KOPT-K1 (cell line): Measurements from ENCODE around the gene PRR36.

Experiments
- H3K27ac ChIP-seq: fragments of 200-600 bp; sonication (generic); 2 replicates; pipeline ENCODE4 v1.5.1; 2016; ENCODE audit warnings: antibody characterized with exemption, mild to moderate bottlenecking, low read depth, low read length; ENCODE audit not compliant: poor library complexity, severe bottlenecking
- H3K36me3 ChIP-seq: fragments of 200-600 bp; sonication (generic); 2 replicates; pipeline ENCODE4 v1.5.1; 2017; ENCODE audit warnings: antibody characterized with exemption, mild to moderate bottlenecking, low read length, moderate library complexity; ENCODE audit not compliant: insufficient read depth
- H3K9me3 ChIP-seq: fragments of 200-600 bp; sonication (generic); 2 replicates; pipeline ENCODE4 v1.5.1; 2017; ENCODE audit warnings: antibody characterized with exemption, low read length, mild to moderate bottlenecking; ENCODE audit not compliant: insufficient read depth, poor library complexity, severe bottlenecking

The PRR36 gene

GRCh38 chr19:7873304-7874075 lies 700 bp downstream of the PRR36 start:
- Histone ChIP-seq H3K36me3 (no peaks in the 10 kb centered on the region), H3K27ac (no peak overlapping the region), H3K9me3 (no peaks in the 10 kb centered on the region)

- no peak overlapping the region for H3K27ac ChIP-seq
Observed at GRCh38 chr19:7872306-7873204, 1.6 kb downstream of the PRR36 start.

GRCh38 chr19:7871437-7872305 lies 2.5 kb downstream of the PRR36 start:
- Histone ChIP-seq H3K27ac (no peak overlapping the region), H3K36me3 (no peaks in the 10 kb centered on the region), H3K9me3 (no peaks in the 10 kb centered on the region)

More at GRCh38 chr19:7872306-7873204, 1.6 kb downstream of the PRR36 start:
- H3K36me3 ChIP-seq, result no peaks in the 10 kb centered on the region
- H3K9me3 ChIP-seq, result no peaks in the 10 kb centered on the region

GRCh38 chr19:7870571-7871436 lies 3.4 kb downstream of the PRR36 start:
- Histone ChIP-seq H3K36me3 (no peaks in the 10 kb centered on the region), H3K27ac (no peak overlapping the region), H3K9me3 (no peaks in the 10 kb centered on the region)

GRCh38 chr19:7869910-7870511 lies 4.2 kb downstream of the PRR36 start:
- Histone ChIP-seq H3K27ac (no peak overlapping the region), H3K36me3 (no peaks in the 10 kb centered on the region), H3K9me3 (no peaks in the 10 kb centered on the region)

GRCh38 chr19:7869453-7869909 lies 4.7 kb downstream of the PRR36 start:
- no peaks in the 10 kb centered on the region for H3K36me3 ChIP-seq
- H3K27ac ChIP-seq, result no peak overlapping the region
- H3K9me3 ChIP-seq, result no peaks in the 10 kb centered on the region

- Histone ChIP-seq H3K36me3 (no peaks in the 10 kb centered on the region), H3K27ac (no peak overlapping the region)
Observed at GRCh38 chr19:7868671-7869452, 5.3 kb downstream of the PRR36 start.

GRCh38 chr19:7868326-7868670 lies 5.9 kb downstream of the PRR36 start:
- Histone ChIP-seq H3K27ac (no peak overlapping the region), H3K36me3 (no peaks in the 10 kb centered on the region), H3K9me3 (no peaks in the 10 kb centered on the region)

More at GRCh38 chr19:7868671-7869452, 5.3 kb downstream of the PRR36 start:
- H3K9me3 ChIP-seq, result no peaks in the 10 kb centered on the region

- Histone ChIP-seq H3K36me3 (no peaks in the 10 kb centered on the region), H3K9me3 (no peaks in the 10 kb centered on the region), H3K27ac (no peak overlapping the region)
Observed at GRCh38 chr19:7867092-7867844, 6.9 kb downstream of the PRR36 start.

GRCh38 chr19:7866399-7867091 lies 7.6 kb downstream of the PRR36 start:
- Histone ChIP-seq H3K27ac (no peak overlapping the region), H3K36me3 (no peaks in the 10 kb centered on the region), H3K9me3 (no peaks in the 10 kb centered on the region)

GRCh38 chr19:7865262-7865911 lies 8.8 kb downstream of the PRR36 start:
- Histone ChIP-seq H3K27ac (no peak overlapping the region), H3K36me3 (no peaks in the 10 kb centered on the region), H3K9me3 (no peaks in the 10 kb centered on the region)

- H3K27ac ChIP-seq, result no peak overlapping the region
- no peaks in the 10 kb centered on the region for H3K9me3 ChIP-seq
- H3K36me3 ChIP-seq, result no peaks in the 10 kb centered on the region
Observed at GRCh38 chr19:7864690-7865074, 9.5 kb downstream of the PRR36 start.
